Measurements from ENCODE around the gene HOXB13. TPM values are rescaled to one million over a fixed set of nuclear protein-coding genes. Genes with fewer than 3 reads are reported as not detected.

HOXB13 gene
- total RNA-seq, 1 experiment from 2014 or later, result not detected

DNA sequence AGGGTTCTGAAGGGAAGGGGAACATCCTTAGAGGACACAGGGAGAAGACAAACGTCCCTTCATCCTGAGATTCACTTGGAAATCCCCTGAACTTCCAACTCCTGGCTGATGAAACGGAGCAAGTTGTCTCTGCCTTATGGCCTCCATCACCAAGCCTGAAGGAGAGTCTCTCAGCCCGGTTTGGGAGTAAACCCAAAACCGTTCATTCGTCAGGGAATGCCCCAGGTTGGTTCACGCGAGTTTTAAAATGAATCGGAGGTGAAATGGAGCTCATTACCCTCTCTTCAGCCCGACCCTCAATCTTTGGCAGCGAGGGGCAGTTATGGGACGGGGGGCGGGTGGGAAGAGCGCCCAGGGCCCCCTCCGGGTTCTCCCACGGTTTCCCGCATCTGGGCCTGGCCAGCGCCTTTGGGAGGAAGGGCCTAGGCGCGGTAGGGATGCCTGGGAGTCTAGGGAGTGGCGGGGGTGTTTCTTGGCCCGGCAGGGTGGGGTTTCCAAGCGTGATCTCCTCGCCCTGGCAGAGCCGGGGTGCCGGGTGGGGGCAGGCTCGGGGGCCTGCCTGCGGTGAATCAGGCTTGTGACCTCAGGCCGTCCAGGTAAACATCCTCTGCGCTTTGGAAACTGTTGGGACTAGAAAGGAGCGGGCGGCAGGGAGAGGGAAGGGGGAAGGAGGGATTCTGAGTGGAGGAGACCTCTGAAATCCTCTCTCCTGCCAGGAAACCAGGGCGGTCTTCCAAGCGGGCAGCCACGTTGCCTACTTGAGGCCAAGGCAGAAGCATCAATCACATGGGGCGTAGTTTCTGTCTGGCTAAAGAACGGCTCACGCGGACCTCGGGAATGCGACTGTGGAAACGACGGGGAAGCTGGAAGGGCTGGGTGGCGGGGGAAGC lies 24.1 kb upstream of the HOXB13 start:
- no peak overlapping the region for H4K5ac ChIP-seq (ENCODE audit: insufficient read length, low read depth, low read length)
- H3K4me2 ChIP-seq (ENCODE audit: insufficient read depth, insufficient read length, low read length), result no peak overlapping the region
- no peak overlapping the region for H2BK5ac ChIP-seq (ENCODE audit: insufficient read length, low read length)
- no peaks in the 10 kb centered on the region for H3K9me3 ChIP-seq (ENCODE audit: control insufficient read depth, low read depth, low read length)
- H3K79me2 ChIP-seq (ENCODE audit: insufficient read depth, low read length), result no peaks in the 10 kb centered on the region
- H2BK12ac ChIP-seq (ENCODE audit: insufficient read length, low read depth, low read length), result no peak overlapping the region
- no peaks in the 10 kb centered on the region for H3K23me2 ChIP-seq (ENCODE audit: insufficient read length, low read depth, low read length, poor library complexity, severe bottlenecking)
- H2BK15ac ChIP-seq (ENCODE audit: low read depth, low read length), result no peak overlapping the region
- no peak overlapping the region for H3K4me3 Mint-ChIP-seq
- H3K36me3 Mint-ChIP-seq (ENCODE audit: insufficient read depth in 1 of 3, low read depth in 3 of 3), result no peaks in the 10 kb centered on the region; a peak in 1 of 7 replicates
- H3K9me3 Mint-ChIP-seq, result peaks cover 0 to 5% of the 10 kb centered on the region in 2 experiments; a peak in 2 of 5 replicates
- DNase-seq, result peak; percentile 47
- H3K23ac ChIP-seq (ENCODE audit: insufficient read length, low read depth, low read length), result no peak overlapping the region
- no peak overlapping the region for H3K27ac ChIP-seq (ENCODE audit: insufficient read length, low read depth, low read length)
- H3K4me1 Mint-ChIP-seq, result peaks cover 5 to 8% of the 10 kb centered on the region in 2 experiments
- peaks cover 97% of the 10 kb centered on the region for H3K27me3 ChIP-seq (ENCODE audit: insufficient read depth, low read length)
- no peak overlapping the region for H3K56ac ChIP-seq (ENCODE audit: insufficient read length, low read depth, low read length)
- no peak overlapping the region for H3K9ac ChIP-seq (ENCODE audit: extremely low read depth, insufficient read length, low read length)
- no peak overlapping the region for H4K91ac ChIP-seq (ENCODE audit: insufficient read length, low read depth, low read length)
- H3K18ac ChIP-seq (ENCODE audit: insufficient read length, low read depth, low read length), result no peak overlapping the region
- no peak overlapping the region for H2BK20ac ChIP-seq (ENCODE audit: low read depth, low read length, poor library complexity, severe bottlenecking)
- no CpG with 5 or more reads among the region's 43 CpGs for WGBS (ENCODE audit: extremely low coverage, insufficient read length, low lambda C conversion rate)
- no peak overlapping the region for H2AK5ac ChIP-seq (ENCODE audit: insufficient read length, low read length)
- no peak overlapping the region for H4K8ac ChIP-seq (replicated peaks; ENCODE audit: insufficient read length, low read depth, low read length)
- no peak overlapping the region for H3K14ac ChIP-seq (ENCODE audit: insufficient read depth, low read length)
- no peaks in the 10 kb centered on the region for H3K4me1 ChIP-seq (ENCODE audit: insufficient read depth, low read length)
- TF ChIP-seq, protein P1, sequence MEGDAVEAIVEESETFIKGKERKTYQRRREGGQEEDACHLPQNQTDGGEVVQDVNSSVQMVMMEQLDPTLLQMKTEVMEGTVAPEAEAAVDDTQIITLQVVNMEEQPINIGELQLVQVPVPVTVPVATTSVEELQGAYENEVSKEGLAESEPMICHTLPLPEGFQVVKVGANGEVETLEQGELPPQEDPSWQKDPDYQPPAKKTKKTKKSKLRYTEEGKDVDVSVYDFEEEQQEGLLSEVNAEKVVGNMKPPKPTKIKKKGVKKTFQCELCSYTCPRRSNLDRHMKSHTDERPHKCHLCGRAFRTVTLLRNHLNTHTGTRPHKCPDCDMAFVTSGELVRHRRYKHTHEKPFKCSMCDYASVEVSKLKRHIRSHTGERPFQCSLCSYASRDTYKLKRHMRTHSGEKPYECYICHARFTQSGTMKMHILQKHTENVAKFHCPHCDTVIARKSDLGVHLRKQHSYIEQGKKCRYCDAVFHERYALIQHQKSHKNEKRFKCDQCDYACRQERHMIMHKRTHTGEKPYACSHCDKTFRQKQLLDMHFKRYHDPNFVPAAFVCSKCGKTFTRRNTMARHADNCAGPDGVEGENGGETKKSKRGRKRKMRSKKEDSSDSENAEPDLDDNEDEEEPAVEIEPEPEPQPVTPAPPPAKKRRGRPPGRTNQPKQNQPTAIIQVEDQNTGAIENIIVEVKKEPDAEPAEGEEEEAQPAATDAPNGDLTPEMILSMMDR (conservative IDR thresholded peaks at IDR 0.05), result no peak
- no peak overlapping the region for H3T11ph ChIP-seq (ENCODE audit: low read length)
- H4K20me1 ChIP-seq (ENCODE audit: control insufficient read depth, insufficient read depth, insufficient read length), result no peaks in the 10 kb centered on the region
- no peak overlapping the region for H2AFZ ChIP-seq (ENCODE audit: low read length)
- no peak overlapping the region for H3K4ac ChIP-seq (ENCODE audit: low read depth, low read length)
- H2BK120ac ChIP-seq (ENCODE audit: low read depth, low read length, poor library complexity, severe bottlenecking), result no peak overlapping the region
- H3K79me1 ChIP-seq (ENCODE audit: insufficient read depth, low read depth, low read length, poor library complexity, severe bottlenecking), result no peaks in the 10 kb centered on the region
- peaks cover 100% of the 10 kb centered on the region for H3K27me3 Mint-ChIP-seq (ENCODE audit: low read depth)
- no peak overlapping the region for H3K27ac Mint-ChIP-seq
